ENCODE measurements around the gene ADARB1.

DNA sequence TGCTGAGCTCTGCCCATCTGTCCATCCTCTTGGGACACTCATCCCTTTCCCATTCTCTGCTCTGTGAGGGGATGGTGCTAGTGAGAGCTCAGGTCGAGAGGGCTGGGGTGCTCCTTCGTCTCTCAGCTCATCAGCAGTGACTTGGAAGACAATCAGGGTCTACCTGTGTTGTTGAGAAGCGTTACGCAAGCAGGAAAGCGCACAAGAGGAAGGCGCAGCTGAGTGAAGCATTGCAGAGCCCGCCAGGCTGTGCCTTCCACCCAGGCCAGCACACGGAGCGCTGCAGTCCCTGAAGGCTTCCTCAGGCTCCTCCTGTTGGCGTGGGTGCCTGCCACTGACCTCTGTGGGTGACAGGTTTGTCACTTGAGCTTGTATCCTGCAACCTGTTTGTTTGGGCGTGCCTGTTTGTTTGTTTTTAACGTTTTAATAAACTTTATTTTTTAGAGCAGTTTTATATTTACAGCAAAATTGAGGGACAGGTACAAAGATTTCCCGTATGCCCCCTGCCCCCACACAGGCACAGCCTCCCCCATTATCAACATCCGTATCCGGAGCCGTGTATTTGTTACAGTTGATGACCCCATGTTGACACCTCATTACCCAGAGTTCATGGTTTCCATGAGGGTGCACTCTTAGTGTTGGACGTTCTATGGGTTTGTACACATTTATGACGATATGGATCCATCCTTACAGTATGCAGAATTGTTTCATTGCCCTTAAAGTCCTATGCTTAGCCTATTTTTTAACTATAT is 36.7 kb downstream of the ADARB1 start:
- TF ChIP-seq TCF12 (IDR thresholded peaks at IDR 0.05; ENCODE audit: low read depth, low read length) (no peak), MAX (IDR thresholded peaks at IDR 0.05) (no peak), POLR2A (IDR thresholded peaks at IDR 0.05; ENCODE audit: control extremely low read depth in 1 of 2, low read depth in 2 of 2, low read length in 2 of 2) (no peak), YY1 (IDR thresholded peaks at IDR 0.05; ENCODE audit: low read depth, low read length) (no peak), CEBPB (IDR thresholded peaks at IDR 0.05; ENCODE audit: low read depth, low read length) (no peak)
- TF ChIP-seq, protein P1, sequence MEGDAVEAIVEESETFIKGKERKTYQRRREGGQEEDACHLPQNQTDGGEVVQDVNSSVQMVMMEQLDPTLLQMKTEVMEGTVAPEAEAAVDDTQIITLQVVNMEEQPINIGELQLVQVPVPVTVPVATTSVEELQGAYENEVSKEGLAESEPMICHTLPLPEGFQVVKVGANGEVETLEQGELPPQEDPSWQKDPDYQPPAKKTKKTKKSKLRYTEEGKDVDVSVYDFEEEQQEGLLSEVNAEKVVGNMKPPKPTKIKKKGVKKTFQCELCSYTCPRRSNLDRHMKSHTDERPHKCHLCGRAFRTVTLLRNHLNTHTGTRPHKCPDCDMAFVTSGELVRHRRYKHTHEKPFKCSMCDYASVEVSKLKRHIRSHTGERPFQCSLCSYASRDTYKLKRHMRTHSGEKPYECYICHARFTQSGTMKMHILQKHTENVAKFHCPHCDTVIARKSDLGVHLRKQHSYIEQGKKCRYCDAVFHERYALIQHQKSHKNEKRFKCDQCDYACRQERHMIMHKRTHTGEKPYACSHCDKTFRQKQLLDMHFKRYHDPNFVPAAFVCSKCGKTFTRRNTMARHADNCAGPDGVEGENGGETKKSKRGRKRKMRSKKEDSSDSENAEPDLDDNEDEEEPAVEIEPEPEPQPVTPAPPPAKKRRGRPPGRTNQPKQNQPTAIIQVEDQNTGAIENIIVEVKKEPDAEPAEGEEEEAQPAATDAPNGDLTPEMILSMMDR (IDR thresholded peaks at IDR 0.05; ENCODE audit: control extremely low read depth in 1 of 3, insufficient read depth in 1 of 3, low read depth in 1 of 3, low read length in 3 of 3), result no peak

Data from H1 (cell line).